ENCODE data around the gene RETREG3. TPM values are rescaled to one million over a fixed set of nuclear protein-coding genes. Genes with fewer than 3 reads are reported as not detected.
A peak's percentile ranks its signal among the peaks of the same experiment; 100 is the strongest.

The RETREG3 gene
- total and polyA plus RNA-seq, 2 of the 13 experiments (the other 11 are each of a cell fraction or from before 2014, with no cell fraction given): 47.0 to 55.8 TPM

DNA sequence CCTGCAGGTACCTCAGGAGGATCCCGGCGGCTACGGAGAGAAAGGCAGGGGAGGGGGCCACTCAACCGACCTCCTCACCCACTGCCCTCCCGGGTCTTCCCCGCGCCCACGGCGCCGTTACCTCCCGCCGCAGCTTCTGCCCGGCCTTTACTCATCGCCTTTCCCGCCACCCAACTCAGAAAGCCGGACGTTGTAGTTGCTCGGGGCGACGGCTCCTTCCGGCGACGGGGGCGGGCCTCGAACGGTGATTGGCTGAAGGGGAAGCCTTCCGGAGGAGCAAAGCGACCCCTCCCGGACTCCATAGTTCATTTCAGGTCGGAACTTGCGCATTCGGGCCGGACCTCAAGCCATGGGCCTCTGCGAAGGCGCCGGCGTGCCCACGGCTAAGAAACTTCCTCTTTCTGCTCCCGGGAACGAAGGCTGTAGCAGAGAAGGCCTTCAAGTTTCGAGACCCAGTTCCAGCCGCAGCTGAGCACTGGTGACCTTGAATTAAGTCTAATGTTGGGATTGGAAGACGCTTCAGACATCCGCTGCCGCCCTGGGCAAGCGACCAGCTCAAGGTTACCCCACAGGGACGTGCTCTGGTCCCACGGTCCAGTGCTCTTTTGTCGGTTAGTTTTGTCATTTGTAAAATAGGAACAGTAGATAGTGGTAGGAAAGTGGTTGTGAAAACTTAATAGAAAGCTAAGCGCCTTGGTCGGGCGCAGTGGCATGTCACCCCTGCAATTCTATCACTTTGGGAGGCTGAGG is 31.5 kb downstream of the RETREG3 start, which contains the start of gene PSMC3IP (continued):
- TF ChIP-seq ARHGAP35 (CRISPR knock-in tag; IDR thresholded peaks at IDR 0.05; ENCODE audit: borderline replicate concordance): 0 out of 2 replicates have a peak, but pooled peaks have one; percentile 20
- TF ChIP-seq, protein P1, sequence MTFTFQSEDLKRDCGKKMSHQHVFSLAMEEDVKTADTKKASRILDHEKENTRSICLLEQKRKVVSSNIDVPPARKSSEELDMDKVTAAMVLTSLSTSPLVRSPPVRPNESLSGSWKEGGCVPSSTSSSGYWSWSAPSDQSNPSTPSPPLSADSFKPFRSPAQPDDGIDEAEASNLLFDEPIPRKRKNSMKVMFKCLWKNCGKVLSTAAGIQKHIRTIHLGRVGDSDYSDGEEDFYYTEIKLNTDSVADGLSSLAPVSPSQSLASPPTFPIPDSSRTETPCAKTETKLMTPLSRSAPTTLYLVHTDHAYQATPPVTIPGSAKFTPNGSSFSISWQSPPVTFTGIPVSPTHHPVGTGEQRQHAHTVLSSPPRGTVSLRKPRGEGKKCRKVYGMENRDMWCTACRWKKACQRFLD (CRISPR knock-in tag; IDR thresholded peaks at IDR 0.05; ENCODE audit: borderline replicate concordance): peak; percentile 67; the same call in 1 of the 2 replicates
- no peak for TF ChIP-seq NFIB (CRISPR knock-in tag; IDR thresholded peaks at IDR 0.05; ENCODE audit: borderline replicate concordance)
- TF ChIP-seq ZNF850 (CRISPR knock-in tag; conservative IDR thresholded peaks at IDR 0.05): no peak
- no peak; the same call in 1 of the 2 replicates for TF ChIP-seq ETV6 (CRISPR knock-in tag; conservative IDR thresholded peaks at IDR 0.05)
- TF ChIP-seq, protein P2, sequence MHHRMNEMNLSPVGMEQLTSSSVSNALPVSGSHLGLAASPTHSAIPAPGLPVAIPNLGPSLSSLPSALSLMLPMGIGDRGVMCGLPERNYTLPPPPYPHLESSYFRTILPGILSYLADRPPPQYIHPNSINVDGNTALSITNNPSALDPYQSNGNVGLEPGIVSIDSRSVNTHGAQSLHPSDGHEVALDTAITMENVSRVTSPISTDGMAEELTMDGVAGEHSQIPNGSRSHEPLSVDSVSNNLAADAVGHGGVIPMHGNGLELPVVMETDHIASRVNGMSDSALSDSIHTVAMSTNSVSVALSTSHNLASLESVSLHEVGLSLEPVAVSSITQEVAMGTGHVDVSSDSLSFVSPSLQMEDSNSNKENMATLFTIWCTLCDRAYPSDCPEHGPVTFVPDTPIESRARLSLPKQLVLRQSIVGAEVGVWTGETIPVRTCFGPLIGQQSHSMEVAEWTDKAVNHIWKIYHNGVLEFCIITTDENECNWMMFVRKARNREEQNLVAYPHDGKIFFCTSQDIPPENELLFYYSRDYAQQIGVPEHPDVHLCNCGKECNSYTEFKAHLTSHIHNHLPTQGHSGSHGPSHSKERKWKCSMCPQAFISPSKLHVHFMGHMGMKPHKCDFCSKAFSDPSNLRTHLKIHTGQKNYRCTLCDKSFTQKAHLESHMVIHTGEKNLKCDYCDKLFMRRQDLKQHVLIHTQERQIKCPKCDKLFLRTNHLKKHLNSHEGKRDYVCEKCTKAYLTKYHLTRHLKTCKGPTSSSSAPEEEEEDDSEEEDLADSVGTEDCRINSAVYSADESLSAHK (CRISPR knock-in tag; IDR thresholded peaks at IDR 0.05; ENCODE audit: borderline replicate concordance): 0 out of 2 replicates have a peak, but pooled peaks have one; percentile 60
- no peak for TF ChIP-seq MAFF (IDR thresholded peaks at IDR 0.05; ENCODE audit: low read depth, low read length)
- TF ChIP-seq, protein P3, sequence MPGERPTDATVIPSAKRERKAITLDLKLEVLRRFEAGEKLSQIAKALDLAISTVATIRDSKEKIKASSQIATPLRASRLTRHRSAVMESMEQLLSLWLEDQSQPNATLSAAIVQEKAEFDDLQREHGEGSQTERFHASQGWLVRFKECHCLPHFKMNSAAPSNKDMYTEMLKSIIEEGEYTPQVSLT (CRISPR knock-in tag; IDR thresholded peaks at IDR 0.05; ENCODE audit: borderline replicate concordance, low read depth): no peak
- TF ChIP-seq, protein P4, sequence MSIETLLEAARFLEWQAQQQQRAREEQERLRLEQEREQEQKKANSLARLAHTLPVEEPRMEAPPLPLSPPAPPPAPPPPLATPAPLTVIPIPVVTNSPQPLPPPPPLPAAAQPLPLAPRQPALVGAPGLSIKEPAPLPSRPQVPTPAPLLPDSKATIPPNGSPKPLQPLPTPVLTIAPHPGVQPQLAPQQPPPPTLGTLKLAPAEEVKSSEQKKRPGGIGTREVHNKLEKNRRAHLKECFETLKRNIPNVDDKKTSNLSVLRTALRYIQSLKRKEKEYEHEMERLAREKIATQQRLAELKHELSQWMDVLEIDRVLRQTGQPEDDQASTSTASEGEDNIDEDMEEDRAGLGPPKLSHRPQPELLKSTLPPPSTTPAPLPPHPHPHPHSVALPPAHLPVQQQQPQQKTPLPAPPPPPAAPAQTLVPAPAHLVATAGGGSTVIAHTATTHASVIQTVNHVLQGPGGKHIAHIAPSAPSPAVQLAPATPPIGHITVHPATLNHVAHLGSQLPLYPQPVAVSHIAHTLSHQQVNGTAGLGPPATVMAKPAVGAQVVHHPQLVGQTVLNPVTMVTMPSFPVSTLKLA (IDR thresholded peaks at IDR 0.05): no peak
- no peak; the same call in none of the 2 replicates for TF ChIP-seq TGIF2 (CRISPR knock-in tag; IDR thresholded peaks at IDR 0.05)
- TF ChIP-seq RCOR2 (CRISPR knock-in tag; IDR thresholded peaks at IDR 0.05): no peak
- TF ChIP-seq, protein P5, sequence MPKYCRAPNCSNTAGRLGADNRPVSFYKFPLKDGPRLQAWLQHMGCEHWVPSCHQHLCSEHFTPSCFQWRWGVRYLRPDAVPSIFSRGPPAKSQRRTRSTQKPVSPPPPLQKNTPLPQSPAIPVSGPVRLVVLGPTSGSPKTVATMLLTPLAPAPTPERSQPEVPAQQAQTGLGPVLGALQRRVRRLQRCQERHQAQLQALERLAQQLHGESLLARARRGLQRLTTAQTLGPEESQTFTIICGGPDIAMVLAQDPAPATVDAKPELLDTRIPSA (CRISPR knock-in tag; IDR thresholded peaks at IDR 0.05; ENCODE audit: borderline replicate concordance): no peak
- TF ChIP-seq, protein P6, sequence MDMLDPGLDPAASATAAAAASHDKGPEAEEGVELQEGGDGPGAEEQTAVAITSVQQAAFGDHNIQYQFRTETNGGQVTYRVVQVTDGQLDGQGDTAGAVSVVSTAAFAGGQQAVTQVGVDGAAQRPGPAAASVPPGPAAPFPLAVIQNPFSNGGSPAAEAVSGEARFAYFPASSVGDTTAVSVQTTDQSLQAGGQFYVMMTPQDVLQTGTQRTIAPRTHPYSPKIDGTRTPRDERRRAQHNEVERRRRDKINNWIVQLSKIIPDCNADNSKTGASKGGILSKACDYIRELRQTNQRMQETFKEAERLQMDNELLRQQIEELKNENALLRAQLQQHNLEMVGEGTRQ (IDR thresholded peaks at IDR 0.05; ENCODE audit: low read depth, low read length): no peak
- TF ChIP-seq, protein P6 (CRISPR knock-in tag; IDR thresholded peaks at IDR 0.05; ENCODE audit: borderline replicate concordance): no peak; the same call in 1 of the 2 replicates
- TF ChIP-seq SRSF1 (optimal IDR thresholded peaks at IDR 0.05; ENCODE audit: low read depth, low read length): no peak

Data from HepG2 (cell line).